BE2C (cell line): ENCODE data around the gene RELL2.

ENCODE experiments used
- DNase-seq: peaks from one replicate; pipeline ENCODE4 v3.0.0-alpha.2; 2020
- H3K27me3 ChIP-seq: fragments of 250-450 bp; sonication (Bioruptor Pico); 2 replicates; pipeline ENCODE4 v1.5.1; 2020; ENCODE audit warnings: mild to moderate bottlenecking
- H3K36me3 ChIP-seq: fragments of 250-450 bp; sonication (Bioruptor Pico); 2 replicates; pipeline ENCODE4 v1.5.1; 2020; ENCODE audit warnings: mild to moderate bottlenecking
- H3K4me1 ChIP-seq: fragments of 250-450 bp; sonication (Bioruptor Pico); 2 replicates; pipeline ENCODE4 v1.5.1; 2020
- H3K4me3 ChIP-seq: 2 replicates; pipeline ENCODE4 v1.5.1; 2011; ENCODE audit warnings: low read depth, low read length
- H3K9me3 ChIP-seq: fragments of 250-450 bp; sonication (Bioruptor Pico); 2 replicates; pipeline ENCODE4 v1.5.1; 2020
- CTCF ChIP-seq: IDR thresholded peaks from 2 replicates; pipeline ENCODE4 v1.5.1; 2012; ENCODE audit warnings: mild to moderate bottlenecking, low read depth, low read length

The RELL2 gene

GRCh38 chr5:141655020-141655419 is 18.2 kb downstream of the RELL2 start:
- no peaks in the 10 kb centered on the region; the same call in none of the 2 replicates for H3K4me1 ChIP-seq
- DNase-seq = no peak
- no peaks in the 10 kb centered on the region for H3K9me3 ChIP-seq
- H3K27me3 ChIP-seq = no peaks in the 10 kb centered on the region
- no peak for TF ChIP-seq CTCF
- H3K4me3 ChIP-seq = no peak overlapping the region
- peaks cover 18% of the 10 kb centered on the region for H3K36me3 ChIP-seq

- H3K36me3 ChIP-seq = peaks cover 18% of the 10 kb centered on the region
- no peak for TF ChIP-seq CTCF
These were observed 19.6 kb downstream of the RELL2 start for GRCh38 chr5:141656396-141656795.

GRCh38 chr5:141657404-141657803 is 20.6 kb downstream of the RELL2 start:
- H3K36me3 ChIP-seq = peaks cover 18% of the 10 kb centered on the region

More at GRCh38 chr5:141656396-141656795, 19.6 kb downstream of the RELL2 start:
- H3K4me3 ChIP-seq = no peak overlapping the region
- H3K4me1 ChIP-seq = no peaks in the 10 kb centered on the region; the same call in none of the 2 replicates
- H3K9me3 ChIP-seq = no peaks in the 10 kb centered on the region
- no peak for DNase-seq
- H3K27me3 ChIP-seq = no peaks in the 10 kb centered on the region

GRCh38 chr5:141657937-141658545 is 21.2 kb downstream of the RELL2 start:
- peaks cover 18% of the 10 kb centered on the region for H3K36me3 ChIP-seq
- TF ChIP-seq CTCF = no peak
- no peak for DNase-seq

More at GRCh38 chr5:141657404-141657803, 20.6 kb downstream of the RELL2 start:
- Histone ChIP-seq H3K27me3 (no peaks in the 10 kb centered on the region), H3K9me3 (no peaks in the 10 kb centered on the region), H3K4me3 (no peak overlapping the region), H3K4me1 (no peaks in the 10 kb centered on the region; the same call in 1 of the 2 replicates)
- no peak for TF ChIP-seq CTCF
- DNase-seq = no peak

GRCh38 chr5:141662028-141662427 is 25.2 kb downstream of the RELL2 start:
- H3K4me1 ChIP-seq = no peaks in the 10 kb centered on the region; the same call in 1 of the 2 replicates
- H3K4me3 ChIP-seq = no peak overlapping the region
- no peak for TF ChIP-seq CTCF
- H3K9me3 ChIP-seq = no peaks in the 10 kb centered on the region
- H3K36me3 ChIP-seq = peaks cover 4% of the 10 kb centered on the region
- DNase-seq = no peak
- no peaks in the 10 kb centered on the region for H3K27me3 ChIP-seq

More at GRCh38 chr5:141657937-141658545, 21.2 kb downstream of the RELL2 start:
- Histone ChIP-seq H3K4me3 (no peak overlapping the region), H3K9me3 (no peaks in the 10 kb centered on the region), H3K4me1 (no peaks in the 10 kb centered on the region; the same call in 1 of the 2 replicates), H3K27me3 (no peaks in the 10 kb centered on the region)

- no peak for TF ChIP-seq CTCF
- no peaks in the 10 kb centered on the region for H3K36me3 ChIP-seq
These were observed 26.7 kb downstream of the RELL2 start for GRCh38 chr5:141663506-141663905.

More at GRCh38 chr5:141663506-141663905, 26.7 kb downstream of the RELL2 start:
- Histone ChIP-seq H3K4me1 (no peaks in the 10 kb centered on the region; the same call in 1 of the 2 replicates), H3K4me3 (no peak overlapping the region), H3K9me3 (no peaks in the 10 kb centered on the region), H3K27me3 (no peaks in the 10 kb centered on the region)
- DNase-seq = no peak
